Measurements from ENCODE around the gene RITA1. TPM values are rescaled to one million over a fixed set of nuclear protein-coding genes. Genes with fewer than 3 reads are reported as not detected.

Gene RITA1
- total RNA-seq, 1 donor from 2014 or later: 22.3 TPM

DNA sequence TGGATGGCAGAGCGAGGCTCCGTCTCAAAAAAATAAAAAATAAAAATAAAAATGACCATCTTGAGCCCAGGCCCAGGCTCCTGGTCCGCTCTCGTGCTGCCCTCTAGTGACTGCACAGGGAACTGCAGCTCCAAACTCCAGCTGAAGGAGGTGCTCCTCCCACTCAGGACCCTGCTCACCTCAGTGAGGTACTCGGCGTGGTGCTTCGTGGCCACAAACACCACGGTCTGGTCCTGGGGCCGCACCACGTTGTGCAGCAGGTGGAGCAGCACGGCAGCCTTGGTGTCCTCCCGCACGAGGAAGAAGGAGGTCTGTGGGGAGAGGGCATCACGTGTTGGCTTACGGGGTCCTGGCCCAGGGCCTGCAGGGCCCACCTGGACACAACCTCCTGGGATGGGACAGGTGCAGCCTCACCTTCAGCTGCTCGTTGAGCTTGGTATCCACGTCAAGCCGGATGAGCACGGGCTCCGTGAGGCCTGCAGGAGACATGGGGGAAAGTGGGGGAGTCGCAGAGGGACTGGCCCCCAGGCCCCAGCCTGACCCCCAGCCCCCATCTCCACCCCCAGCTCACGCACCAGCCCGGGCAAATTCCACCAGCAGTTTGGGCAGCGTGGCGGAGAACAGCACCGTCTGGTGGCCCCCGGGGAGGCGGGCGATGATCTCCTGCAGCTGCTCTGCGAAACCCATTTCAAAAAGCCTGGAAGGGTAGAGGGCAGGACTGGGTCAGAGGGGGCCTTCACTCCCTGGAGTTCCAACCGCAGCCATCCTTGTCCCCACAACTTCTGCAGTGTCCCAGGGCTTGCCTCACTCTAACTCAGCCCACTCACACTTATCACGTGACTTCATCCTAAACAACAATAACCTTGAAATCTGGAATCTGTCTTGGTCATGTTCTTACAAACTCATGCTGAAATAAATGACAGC, 10.8 kb upstream of the RITA1 start:
- no peak for DNase-seq (ENCODE audit: low read depth, low spot score)

GRCh38 chr12:113179023-113179422, 6.5 kb upstream of the RITA1 start:
- no peak for DNase-seq (ENCODE audit: low read depth, low spot score)

- no peak for DNase-seq (ENCODE audit: low read depth, low spot score)
Observed at GRCh38 chr12:113180333-113180732, 5.2 kb upstream of the RITA1 start.

GRCh38 chr12:113181975-113182374, 3.5 kb upstream of the RITA1 start:
- DNase-seq (ENCODE audit: low read depth, low spot score): no peak

GRCh38 chr12:113183030-113183589, 2.4 kb upstream of the RITA1 start:
- DNase-seq (ENCODE audit: low read depth, low spot score): no peak

- DNase-seq (ENCODE audit: low read depth, low spot score): no peak
Observed at GRCh38 chr12:113184098-113184899, 1.2 kb upstream of the RITA1 start.

GRCh38 chr12:113184900-113185179, 681 bp upstream of the RITA1 start:
- DNase-seq (ENCODE audit: low read depth, low spot score): peak; percentile 56

DNA sequence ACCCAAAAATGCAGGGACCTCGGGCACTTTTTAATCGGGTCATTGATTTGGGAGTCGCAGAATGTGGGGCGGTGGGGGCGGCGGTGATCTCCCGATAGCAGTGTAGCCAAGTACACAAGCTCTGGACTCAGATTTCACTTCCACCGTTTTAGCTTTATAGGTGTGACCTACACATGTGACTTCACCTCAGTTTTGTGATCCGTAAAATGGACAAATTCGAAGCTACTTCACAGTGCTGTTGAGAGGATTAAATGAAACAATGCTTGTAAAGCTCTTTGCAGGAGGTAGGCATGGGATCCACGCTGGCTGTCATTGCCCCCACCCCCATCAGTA, 478 bp downstream of the RITA1 start:
- no peak for DNase-seq (ENCODE audit: low read depth, low spot score)

GRCh38 chr12:113186666-113187325, 1.3 kb downstream of the RITA1 start:
- no peak for DNase-seq (ENCODE audit: low read depth, low spot score)

DNA sequence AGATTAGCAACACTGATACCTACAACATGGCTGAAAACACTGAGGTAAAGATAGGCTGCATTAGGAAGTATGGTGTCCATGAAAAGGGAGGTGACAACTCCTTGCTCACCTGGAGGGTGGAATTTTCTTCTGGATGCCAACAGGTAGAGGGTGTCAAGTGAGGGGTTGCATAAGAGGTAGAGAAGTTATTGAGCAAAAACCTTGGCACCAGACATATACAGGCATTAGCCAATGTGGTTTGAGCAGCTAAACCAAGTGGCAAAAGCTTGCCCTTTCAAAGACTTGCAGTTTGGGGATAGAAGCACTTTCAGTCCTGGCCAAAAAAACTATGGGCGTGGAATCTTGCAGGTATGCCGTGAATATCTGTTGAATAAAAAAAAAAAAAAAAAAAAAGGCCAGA, 3.8 kb downstream of the RITA1 start:
- DNase-seq (ENCODE audit: low read depth, low spot score): no peak

GRCh38 chr12:113190761-113191160, 5.2 kb downstream of the RITA1 start:
- DNase-seq (ENCODE audit: low read depth, low spot score): no peak

- DNase-seq (ENCODE audit: low read depth, low spot score): no peak
Observed at GRCh38 chr12:113191227-113191626, 5.7 kb downstream of the RITA1 start.

DNA sequence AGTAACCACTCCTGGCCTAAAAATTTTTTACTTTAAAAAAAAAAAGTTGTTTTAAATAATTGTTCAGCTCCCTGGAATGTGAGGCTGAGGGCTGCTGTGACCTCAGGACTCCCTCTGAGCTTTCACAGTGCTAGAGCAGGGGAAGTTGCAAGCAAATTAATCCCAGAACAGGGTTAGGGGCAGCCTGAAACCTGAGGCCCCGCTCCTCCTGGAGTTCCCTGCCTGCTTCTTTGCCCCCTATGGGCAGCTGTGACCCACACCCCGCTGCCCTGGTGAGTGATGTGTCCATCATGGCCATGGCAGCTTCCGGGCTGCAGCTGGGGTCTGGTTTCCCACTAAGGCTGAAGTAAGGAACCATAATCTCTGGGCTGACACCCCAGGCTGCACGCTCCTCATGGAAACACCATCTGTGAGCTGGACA, 9.5 kb downstream of the RITA1 start:
- DNase-seq (ENCODE audit: low read depth, low spot score): no peak

DNA sequence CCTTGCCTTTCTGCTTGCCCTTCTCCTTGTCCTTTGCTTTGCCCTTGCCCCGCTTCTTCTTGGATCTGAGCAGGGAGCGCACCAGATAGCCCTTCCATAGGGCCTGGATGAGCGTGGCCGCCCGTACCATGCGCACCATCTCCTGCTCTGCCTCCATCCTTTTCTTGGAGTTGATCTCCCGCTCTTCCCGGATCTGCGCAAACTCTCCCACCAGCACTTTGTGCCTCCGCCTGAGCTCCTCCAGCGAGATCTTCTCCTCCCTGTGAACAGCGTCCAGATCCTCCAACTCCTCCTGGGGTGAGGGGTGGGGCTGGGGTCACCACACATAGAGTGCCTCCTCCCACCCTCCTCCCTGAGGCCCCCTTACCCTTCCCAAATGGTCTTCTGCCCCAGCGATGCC, 10.1 kb downstream of the RITA1 start:
- DNase-seq (ENCODE audit: low read depth, low spot score): no peak

DNA sequence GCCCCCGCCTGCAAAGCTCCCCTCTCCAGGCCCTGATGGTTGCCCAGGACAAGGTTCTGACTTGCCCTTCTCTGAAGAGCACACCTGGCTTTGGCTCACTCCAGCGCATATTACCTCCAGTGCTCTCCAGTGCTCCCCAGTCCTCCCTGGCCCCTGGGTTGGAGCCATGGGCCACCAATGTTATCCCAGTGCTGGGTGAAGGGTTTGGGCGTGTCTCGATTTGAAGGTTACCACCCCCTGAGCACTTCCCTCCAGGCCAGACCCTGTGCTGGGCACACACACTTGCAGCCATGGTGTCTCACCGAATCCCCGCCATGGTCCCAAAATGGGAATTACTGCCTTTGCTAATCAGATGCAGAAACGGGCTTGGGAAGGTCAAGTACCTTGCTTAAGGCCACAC, 11.1 kb downstream of the RITA1 start:
- no peak for DNase-seq (ENCODE audit: low read depth, low spot score)

DNA sequence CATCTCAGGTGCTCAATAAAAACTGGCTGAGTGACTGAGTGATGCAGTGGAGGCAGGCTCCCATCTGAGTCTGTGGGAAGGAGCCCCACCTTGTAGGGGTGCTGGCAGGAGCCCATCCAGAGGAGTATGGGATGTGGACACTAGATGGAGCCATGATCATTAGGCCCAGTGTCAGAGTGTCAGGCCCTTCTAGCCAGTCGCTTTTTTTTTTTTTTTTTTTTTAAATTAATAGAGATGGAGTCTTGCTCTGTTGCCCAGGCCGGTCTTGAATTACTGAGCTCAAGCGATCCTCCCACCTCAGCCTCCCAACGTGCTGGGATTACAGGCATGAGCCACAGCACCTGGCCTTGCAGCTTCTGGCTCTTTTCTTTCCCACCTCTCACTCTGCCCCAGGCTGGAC, 11.5 kb downstream of the RITA1 start:
- DNase-seq (ENCODE audit: low read depth, low spot score): peak; percentile 61

- no peak for DNase-seq (ENCODE audit: low read depth, low spot score)
Observed at GRCh38 chr12:113197518-113198077, 12.1 kb downstream of the RITA1 start.

- DNase-seq (ENCODE audit: low read depth, low spot score): no peak
Observed at GRCh38 chr12:113198296-113198695, 12.8 kb downstream of the RITA1 start.

DNA sequence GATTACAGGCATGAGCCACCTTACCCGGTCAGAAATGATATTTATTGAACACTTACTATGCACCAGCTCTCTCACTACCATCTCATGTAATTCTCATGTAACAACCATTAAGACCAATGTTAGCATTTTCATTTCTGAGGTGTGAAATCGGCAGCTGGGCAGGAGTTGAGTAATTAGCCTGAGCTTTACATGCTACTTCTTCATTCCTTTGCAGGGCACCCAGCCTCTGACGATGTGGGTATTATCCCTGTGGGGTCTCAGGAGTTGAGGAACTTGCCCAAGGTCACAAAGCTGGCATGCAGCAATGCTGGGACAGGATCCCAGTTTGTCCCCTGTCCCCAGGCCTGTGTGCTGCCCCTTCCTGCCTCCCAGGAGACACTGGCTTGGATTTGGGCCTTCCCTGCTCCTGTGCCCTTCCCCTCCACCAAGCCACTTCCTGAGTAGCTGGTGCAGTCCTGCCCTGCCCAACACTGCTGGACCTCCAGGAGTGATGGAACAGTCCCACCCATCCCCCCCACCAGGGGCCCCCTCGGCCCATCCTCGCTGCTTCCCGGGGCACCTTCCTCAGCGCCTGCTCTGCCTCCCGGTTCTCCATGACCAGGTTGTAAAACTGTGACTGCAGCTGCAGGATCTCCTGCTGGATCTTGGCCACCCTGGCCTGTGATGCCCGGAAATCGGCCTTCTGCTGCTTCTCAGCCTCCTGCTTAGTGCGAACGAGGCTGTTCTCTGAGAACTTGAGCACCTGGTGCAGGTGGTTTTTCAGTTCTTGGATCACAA, 14.7 kb downstream of the RITA1 start:
- no peak for DNase-seq (ENCODE audit: low read depth, low spot score)

DNA sequence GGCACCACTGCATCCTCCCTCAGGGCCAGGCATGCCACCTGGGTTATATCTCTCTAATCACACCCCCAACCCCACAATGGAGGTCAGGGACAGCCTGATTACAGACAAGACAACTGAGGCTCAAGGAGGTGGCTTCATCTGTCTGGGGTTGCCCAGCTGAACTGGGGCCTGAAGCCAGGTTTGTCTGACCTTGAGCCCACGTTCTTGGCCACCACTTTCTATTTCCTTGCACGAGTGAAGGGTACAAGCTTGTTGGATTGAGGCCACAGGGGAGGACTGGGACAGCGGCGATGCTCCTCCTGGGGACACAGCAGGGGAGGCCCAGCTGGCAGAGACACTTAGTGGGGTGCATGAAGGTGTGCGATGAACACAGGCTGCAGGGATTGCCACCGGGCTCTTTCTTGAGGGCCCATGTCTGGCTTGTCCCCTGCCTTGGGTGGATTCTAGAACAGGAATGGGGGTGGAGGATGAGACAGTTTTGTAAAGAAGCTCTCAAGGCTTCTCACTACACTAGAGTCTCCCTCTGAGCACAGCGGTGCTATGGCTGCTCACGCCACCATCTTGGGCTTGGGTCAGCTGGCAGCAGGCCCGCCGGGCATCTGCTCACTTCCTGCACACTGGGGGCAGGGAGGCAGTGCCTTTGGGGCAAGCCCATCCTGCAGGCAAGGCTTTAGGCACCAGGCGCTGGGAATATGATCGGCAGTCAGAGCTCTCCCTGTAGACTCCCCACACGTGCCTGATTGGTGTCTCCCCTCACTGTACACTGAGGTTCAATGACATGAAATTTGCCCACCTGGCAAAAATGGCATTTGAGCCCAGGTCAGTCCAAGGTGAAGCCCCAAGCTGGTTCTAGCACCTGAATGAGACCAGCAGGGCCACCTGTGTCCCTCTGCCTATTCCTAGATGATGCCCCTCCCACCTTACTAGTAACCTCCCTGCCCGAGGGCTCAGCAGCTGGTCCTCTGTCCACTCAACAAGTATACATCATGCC, 16.0 kb downstream of the RITA1 start:
- DNase-seq (ENCODE audit: low read depth, low spot score): no peak

Data from pulmonary artery endothelial cell (primary cell).